HG02938 (cell line): Measurements from ENCODE around the gene DNASE2.
"Not testable (repeated sequence)": the region's sequence is repeated elsewhere in the genome, so short reads cannot be mapped to it uniquely, and the experiment has no call there.

Experiments
- ATAC-seq: cut with Tn5 transposase; IDR thresholded peaks from one replicate; pipeline ENCODE4 v1.9.1; 2021; ENCODE audit warnings: mild to moderate bottlenecking, moderate library complexity; ENCODE audit not compliant: unreplicated experiment

Gene DNASE2

GRCh38 chr19:12865746-12866415 is 15.4 kb downstream of the DNASE2 start:
- ATAC-seq = no peak

GRCh38 chr19:12864721-12865715 is 16.2 kb downstream of the DNASE2 start:
- no peak for ATAC-seq

DNA sequence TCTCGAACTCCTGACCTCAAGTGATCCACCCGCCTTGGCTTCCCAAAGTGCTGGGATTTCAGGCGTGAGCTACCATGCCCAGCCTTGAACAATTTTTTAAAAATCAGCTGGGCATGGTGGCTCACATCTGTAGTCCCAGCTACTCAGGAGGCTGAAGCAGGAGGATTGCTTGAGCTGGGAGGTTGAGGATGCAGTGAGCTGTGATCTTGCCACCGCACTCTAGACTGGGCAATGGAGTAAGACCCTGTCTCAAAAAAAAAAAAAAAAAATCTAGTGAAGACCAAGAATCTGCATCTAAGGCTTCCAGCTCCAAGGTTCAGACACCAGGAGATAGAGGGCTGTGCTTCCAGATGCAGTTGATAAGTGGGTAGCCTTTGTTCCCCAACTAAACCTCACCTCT is 17.1 kb downstream of the DNASE2 start:
- ATAC-seq = no peak

DNA sequence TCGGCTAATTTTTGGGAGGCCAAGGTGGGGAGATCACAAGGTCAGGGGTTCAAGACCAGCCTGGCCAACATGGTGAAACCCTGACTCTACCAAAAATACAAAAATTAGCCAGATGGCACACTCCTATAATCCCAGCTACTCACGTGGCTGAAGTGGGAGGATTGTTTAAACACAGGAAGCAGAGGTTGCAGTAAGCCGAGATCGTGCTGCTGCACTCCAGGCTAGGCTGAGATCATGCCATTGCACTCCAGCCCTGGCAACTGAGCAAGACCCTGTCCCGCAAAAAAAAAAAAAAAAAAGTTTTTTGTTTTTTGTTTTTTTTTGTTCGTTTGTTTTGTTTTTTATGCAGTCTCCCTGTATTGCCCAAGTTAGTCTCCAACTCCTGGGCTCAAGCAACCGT is 21.7 kb downstream of the DNASE2 start:
- ATAC-seq = no peak

GRCh38 chr19:12858041-12858928 is 23.0 kb downstream of the DNASE2 start:
- ATAC-seq = no peak

GRCh38 chr19:12856653-12857052 is 24.6 kb downstream of the DNASE2 start:
- ATAC-seq = no peak

DNA sequence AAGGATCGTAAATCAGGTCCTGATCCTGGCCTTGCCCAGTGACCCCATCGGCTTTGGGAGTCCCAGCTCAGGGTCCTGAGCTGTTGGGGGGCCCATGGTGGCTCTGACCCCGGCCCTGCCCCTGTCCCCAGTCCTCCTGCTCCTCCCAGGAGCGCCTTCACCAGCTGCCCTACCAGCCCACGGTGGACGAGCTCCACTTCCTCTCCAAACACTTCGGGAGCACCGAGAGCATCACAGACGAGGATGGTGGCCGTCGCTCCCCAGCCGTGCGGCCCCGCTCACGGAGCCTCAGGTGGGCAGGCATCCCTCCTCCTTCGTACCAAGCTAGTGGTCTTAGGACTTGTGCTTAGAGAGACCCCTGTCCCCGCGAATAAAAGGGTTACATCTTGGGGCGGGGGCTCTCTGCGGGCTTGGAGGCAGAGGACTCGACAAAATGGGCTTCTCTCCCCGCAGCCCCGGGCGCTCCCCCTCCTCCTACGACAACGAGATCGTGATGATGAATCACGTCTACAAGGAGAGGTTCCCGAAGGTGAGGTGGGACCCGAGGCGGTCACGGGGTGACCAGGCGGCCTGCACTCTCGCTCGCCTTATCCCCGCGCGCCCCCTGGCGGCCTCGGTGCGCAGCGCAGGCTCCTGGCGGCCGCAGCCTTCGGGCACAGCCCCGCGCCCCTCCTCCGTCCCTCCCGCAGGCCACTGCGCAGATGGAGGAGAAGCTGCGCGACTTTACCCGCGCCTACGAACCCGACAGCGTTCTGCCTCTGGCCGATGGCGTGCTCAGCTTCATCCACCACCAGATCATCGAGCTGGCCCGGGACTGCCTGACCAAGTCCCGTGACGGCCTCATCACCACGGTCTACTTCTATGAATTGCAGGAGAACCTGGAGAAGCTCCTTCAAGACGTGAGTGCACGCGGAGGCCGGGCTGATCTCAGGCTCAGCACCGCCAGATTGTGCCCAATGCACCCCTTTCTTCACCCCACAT is 33.8 kb downstream of the DNASE2 start:
- ATAC-seq = no peak

GRCh38 chr19:12846613-12847012 is 34.6 kb downstream of the DNASE2 start:
- ATAC-seq = not testable (repeated sequence)

- no peak for ATAC-seq
Observed at GRCh38 chr19:12843999-12844732, 37.1 kb downstream of the DNASE2 start.

- no peak for ATAC-seq
Observed at GRCh38 chr19:12843328-12843727, 37.9 kb downstream of the DNASE2 start.

DNA sequence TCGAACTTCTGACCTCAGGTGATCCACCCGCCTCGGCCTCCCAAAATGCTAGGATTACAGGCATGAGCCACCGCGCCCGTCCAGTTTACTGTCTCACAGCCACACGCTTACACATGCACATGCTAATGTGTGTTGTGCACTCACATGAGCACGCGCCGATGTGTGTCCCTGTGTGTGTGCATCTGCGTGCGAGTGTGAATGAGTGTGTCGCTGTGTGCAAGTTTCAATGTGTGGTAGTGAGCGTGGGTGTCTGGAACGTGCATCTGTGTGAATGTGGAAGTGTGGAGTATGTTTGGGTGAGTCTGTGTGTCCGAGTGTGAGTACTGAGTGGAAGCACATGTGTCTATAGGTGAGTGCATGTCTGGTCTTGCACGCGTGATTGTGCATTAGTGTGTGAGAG is 38.7 kb downstream of the DNASE2 start:
- no peak for ATAC-seq

DNA sequence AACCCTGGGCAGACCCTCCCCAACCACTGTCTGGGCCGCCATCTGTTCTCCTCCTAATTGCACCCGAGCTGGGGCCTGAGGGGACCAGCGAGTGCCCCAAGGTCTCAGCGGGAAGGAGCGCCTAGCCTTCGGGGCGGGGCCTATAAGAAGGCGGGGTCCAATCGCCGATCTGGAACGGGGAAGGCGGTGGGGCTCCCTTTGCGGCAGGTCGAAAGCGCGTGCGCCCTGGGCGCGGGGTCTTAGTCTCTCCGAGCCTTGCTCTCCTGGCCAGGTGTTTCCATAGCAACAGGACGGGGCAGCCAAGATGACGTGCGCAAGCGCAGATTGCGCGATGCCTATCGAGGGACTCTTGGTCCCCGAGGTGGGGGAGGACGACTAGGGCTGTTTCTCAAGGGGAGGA is 40.2 kb downstream of the DNASE2 start:
- ATAC-seq = no peak

DNA sequence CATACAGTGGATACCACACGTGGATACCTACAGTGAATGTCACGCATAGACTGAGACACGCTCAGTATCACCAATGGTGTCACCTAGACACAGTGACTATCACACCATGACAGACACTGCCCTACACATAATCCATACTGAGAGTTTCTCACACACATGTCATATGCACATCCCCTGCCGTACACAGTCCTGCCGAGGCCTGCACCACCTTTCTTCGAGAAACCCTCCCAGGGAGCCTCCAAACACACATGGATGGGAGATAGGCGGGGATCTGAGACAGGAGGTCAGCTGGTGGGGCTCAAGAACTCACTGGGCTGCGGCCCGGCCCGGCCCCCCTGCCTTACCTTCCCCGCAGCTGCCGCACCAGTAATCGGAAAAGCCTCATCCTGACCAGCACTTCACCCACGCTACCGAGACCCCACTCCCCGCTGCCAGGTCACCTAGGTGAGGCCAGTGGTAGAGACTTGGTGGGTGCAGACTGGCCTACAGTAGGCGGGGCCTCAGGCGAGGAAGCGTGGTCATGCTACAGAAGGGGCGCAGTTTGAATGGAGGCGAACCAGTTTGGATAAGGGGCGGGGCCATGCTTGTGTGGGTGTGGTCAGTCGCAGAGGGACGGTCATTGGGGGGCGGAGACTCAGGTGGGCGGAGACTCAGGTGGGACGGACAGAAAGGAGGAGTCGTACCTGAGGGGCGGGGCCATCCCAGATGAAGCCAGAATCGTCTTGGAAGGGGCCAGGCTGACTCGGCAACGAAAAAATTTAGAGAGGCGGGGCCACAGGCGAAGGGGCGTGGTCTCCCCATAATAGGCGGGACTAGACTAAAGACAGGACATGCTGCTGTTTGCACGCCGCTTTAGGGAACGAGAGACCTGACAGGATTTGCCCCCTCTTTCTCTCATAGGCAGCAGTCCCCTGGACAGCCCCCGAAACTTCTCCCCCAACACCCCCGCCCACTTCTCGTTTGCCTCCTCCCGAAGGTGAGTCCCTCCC is 40.9 kb downstream of the DNASE2 start:
- ATAC-seq = no peak

DNA sequence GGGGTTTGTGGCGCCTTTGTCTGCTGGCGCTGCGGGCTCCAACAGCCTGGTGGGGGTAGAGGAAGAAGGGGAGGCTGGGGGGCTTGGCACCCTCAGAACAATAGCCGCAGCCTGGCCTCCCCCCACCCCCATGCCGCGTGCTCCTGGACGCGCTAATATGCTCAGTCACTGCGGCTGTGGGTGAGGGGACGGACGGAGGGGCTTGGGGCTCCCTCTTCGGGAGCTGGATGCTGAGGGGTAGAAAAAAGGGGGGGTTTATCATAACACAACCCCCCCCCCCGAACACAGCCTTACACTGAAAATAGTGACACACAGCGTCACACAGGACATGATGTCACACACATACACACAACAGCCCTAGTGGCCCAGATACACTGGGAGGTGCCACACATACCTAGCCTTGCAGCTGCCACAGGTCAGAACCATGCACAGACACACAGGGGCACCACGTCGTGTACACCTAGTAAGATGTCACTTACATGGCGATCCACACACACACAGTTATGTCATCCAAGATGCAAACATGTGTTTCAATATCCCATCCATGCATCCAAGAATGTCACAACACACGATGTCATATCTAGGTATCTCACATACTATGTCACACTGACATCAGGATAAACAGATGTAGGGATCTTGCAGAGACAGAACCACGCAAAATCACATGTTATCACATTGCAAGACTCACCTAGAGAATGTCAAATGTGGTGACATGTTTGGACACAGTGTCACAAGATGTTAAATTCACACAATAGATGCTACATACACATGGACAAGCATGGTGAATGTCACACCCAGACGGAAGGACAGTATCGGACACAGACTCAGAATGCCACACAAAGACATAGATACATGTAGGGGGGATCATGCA is 42.1 kb downstream of the DNASE2 start:
- ATAC-seq = no peak

DNA sequence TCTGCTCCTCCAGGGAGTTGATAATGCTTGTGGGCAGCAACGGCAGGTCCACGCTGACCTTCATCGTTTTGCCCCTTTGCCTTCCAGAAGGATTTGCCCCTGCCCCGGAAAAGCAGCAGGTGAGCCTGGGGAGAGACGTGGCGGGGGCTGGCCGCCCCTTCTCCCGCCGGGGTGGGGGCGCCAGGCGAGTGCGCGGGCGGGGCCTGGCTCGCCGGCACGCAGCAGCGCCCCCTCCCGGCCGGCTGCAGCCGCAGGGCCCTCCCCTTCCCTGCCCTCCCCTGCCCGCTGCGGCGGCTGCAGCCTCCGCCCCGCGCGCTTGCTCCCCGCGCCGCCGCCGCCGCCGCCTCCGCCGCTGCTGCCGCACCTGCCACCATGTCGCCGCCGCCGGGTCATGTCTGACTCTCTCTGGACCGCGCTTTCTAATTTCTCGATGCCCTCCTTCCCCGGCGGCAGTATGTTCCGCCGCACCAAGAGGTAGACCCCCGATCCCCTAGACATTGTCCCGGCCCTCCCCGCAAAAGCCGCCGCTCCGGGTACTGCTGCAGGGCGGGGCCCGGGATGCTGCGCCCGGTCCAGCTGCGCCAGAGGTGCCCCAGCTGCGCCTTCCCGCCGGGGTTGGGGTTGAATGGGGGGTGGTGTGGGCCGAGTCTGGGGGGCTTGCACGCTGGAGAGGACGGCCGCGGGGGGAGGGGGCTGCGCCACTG is 42.9 kb downstream of the DNASE2 start, which contains the start of gene MAST1:
Gene MAST1, plus strand, starts transcription at position 334 of the 704 bp plus-strand sequence. Its CDS starts 58 bp downstream, at position 392.
- no peak for ATAC-seq

DNA sequence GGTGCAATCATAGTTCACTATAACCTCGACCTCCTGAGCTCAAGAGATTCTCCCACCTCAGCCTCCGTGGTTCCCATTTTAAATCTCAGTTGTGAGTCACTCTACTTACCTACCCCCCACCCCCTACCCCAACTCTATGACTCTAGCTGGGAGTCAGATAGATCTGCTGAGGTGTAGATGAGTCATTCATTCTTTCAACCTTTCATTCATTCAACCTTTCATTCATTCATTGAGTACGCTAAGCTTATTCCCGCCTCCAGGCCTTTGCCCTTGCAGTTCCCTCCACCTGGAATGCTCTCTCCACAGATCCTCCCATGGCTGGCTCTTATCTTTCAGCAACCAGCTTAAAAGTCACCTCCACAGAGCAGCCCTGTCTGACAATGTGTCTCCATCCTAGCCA is 44.0 kb downstream of the DNASE2 start:
- ATAC-seq = no peak
